BE2C (cell line): ENCODE results near the gene CCM2.

Source experiments
- DNase-seq: peaks from one replicate; pipeline ENCODE4 v3.0.0-alpha.2; 2020
- H3K27me3 ChIP-seq: fragments of 250-450 bp; sonication (Bioruptor Pico); 2 replicates; pipeline ENCODE4 v1.5.1; 2020; ENCODE audit warnings: mild to moderate bottlenecking
- H3K36me3 ChIP-seq: fragments of 250-450 bp; sonication (Bioruptor Pico); 2 replicates; pipeline ENCODE4 v1.5.1; 2020; ENCODE audit warnings: mild to moderate bottlenecking
- H3K4me1 ChIP-seq: fragments of 250-450 bp; sonication (Bioruptor Pico); 2 replicates; pipeline ENCODE4 v1.5.1; 2020
- H3K4me3 ChIP-seq: 2 replicates; pipeline ENCODE4 v1.5.1; 2011; ENCODE audit warnings: low read depth, low read length
- H3K9me3 ChIP-seq: fragments of 250-450 bp; sonication (Bioruptor Pico); 2 replicates; pipeline ENCODE4 v1.5.1; 2020
- CTCF ChIP-seq: IDR thresholded peaks from 2 replicates; pipeline ENCODE4 v1.5.1; 2012; ENCODE audit warnings: mild to moderate bottlenecking, low read depth, low read length

CCM2 gene

GRCh38 chr7:45099891-45100760 lies 100.1 kb downstream of the CCM2 start:
- no peak overlapping the region for H3K4me3 ChIP-seq
- no peaks in the 10 kb centered on the region for H3K4me1 ChIP-seq
- no peak for DNase-seq
- peaks cover 59% of the 10 kb centered on the region for H3K36me3 ChIP-seq
- no peaks in the 10 kb centered on the region for H3K27me3 ChIP-seq
- H3K9me3 ChIP-seq: no peaks in the 10 kb centered on the region
- TF ChIP-seq CTCF: no peak

- TF ChIP-seq CTCF: no peak
- Histone ChIP-seq H3K36me3 (peaks cover 67% of the 10 kb centered on the region), H3K27me3 (no peaks in the 10 kb centered on the region)
These were observed 100.9 kb downstream of the CCM2 start for GRCh38 chr7:45100761-45101480.

GRCh38 chr7:45101748-45102147 lies 101.7 kb downstream of the CCM2 start:
- no peak for TF ChIP-seq CTCF
- DNase-seq: no peak
- H3K36me3 ChIP-seq: peaks cover 76% of the 10 kb centered on the region
- no peaks in the 10 kb centered on the region for H3K9me3 ChIP-seq
- no peaks in the 10 kb centered on the region for H3K4me1 ChIP-seq
- no peak overlapping the region for H3K4me3 ChIP-seq
- no peaks in the 10 kb centered on the region for H3K27me3 ChIP-seq

More at GRCh38 chr7:45100761-45101480, 100.9 kb downstream of the CCM2 start:
- Histone ChIP-seq H3K9me3 (no peaks in the 10 kb centered on the region), H3K4me3 (no peak overlapping the region), H3K4me1 (no peaks in the 10 kb centered on the region)
- DNase-seq: no peak

GRCh38 chr7:45102785-45103712 lies 103.0 kb downstream of the CCM2 start:
- no peak overlapping the region for H3K4me3 ChIP-seq
- TF ChIP-seq CTCF: no peak
- no peaks in the 10 kb centered on the region for H3K27me3 ChIP-seq
- H3K36me3 ChIP-seq: peaks cover 88% of the 10 kb centered on the region
- no peaks in the 10 kb centered on the region for H3K4me1 ChIP-seq
- H3K9me3 ChIP-seq: no peaks in the 10 kb centered on the region
- DNase-seq: no peak

GRCh38 chr7:45103958-45104843 lies 104.2 kb downstream of the CCM2 start:
- no peak overlapping the region for H3K4me3 ChIP-seq
- H3K27me3 ChIP-seq: no peaks in the 10 kb centered on the region
- TF ChIP-seq CTCF: no peak
- DNase-seq: no peak
- H3K36me3 ChIP-seq: peaks cover 97% of the 10 kb centered on the region
- H3K4me1 ChIP-seq: no peaks in the 10 kb centered on the region
- H3K9me3 ChIP-seq: no peaks in the 10 kb centered on the region
